Suprapubic skin (tissue), 3 donors: ENCODE data around the gene SPIRE2.
"Not testable (repeated sequence)": the region's sequence is repeated elsewhere in the genome, so short reads cannot be mapped to it uniquely, and the experiment has no call there.

Experiments used
- CTCF ChIP-seq, 2 donors: fragments of 200-600 bp in 1 of 2; fragments of 450-650 bp in 1 of 2; sonication (generic) in 1 of 2; IDR thresholded peaks; one replicate each; pipeline ENCODE4 v1.5.1; 2016 to 2019; ENCODE audit warnings: antibody characterized with exemption in 2 of 2, mild to moderate bottlenecking in 1 of 2, moderate library complexity in 1 of 2
- EP300 ChIP-seq: sonication (generic); formaldehyde crosslinking; IDR thresholded peaks from one replicate; pipeline ENCODE4 v1.6.1; 2017; ENCODE audit warnings: antibody characterized with exemption
- POLR2A ChIP-seq, 2 donors: fragments of 450-650 bp; IDR thresholded peaks; one replicate each; pipeline ENCODE4 v1.6.1; 2017; ENCODE audit warnings: antibody characterized with exemption in 2 of 2, mild to moderate bottlenecking in 2 of 2, moderate library complexity in 2 of 2

- TF ChIP-seq CTCF (IDR thresholded peaks at IDR 0.05); POLR2A (IDR thresholded peaks at IDR 0.05); EP300: not testable (repeated sequence)
Measured at GRCh38 chr16:89806589-89807193, 21.6 kb upstream of the SPIRE2 start.
